HCT116 (cell line): ENCODE measurements around the gene SLAMF7. TPM values are rescaled to one million over a fixed set of nuclear protein-coding genes. Genes with fewer than 3 reads are reported as not detected.

ENCODE experiments used
- ATAC-seq: fragments of 200-7000 bp; cut with Tn5 transposase; 2 replicates; pipeline ENCODE4 v1.9.1; 2020; ENCODE audit warnings: mild to moderate bottlenecking, moderate library complexity
- BruUV-seq: library from RNA; stranded (reverse); fragments of 400-500 nt; replicated peaks from 2 replicates; lab custom pipeline; 2021; lab: Mats Ljungman, UMichigan
- CTCF ChIA-PET: fragments of 300-600 bp; sonication (Branson Sonifier 250); formaldehyde crosslinking; loops from one replicate; lab custom pipeline; 2021; ENCODE audit warnings: antibody characterized with exemption; lab: Charles Lee
- POLR2A ChIA-PET: fragments of 300-600, 350-600 bp; sonication (Branson Sonifier 250); formaldehyde crosslinking; loops from one replicate; lab custom pipeline; 2021; ENCODE audit warnings: antibody characterized with exemption; lab: Charles Lee
- RAD21 ChIA-PET, 2 experiments: fragments of 300-600 bp; sonication (Branson Sonifier 250); formaldehyde crosslinking; loops; one replicate each; lab custom pipeline; 2023; ENCODE audit warnings: low total read pairs in 2 of 2; ENCODE audit not compliant: uncharacterized antibody in 2 of 2, unreplicated experiment in 2 of 2, low non-redundant PET in 1 of 2; lab: Charles Lee
- DNase-seq: peaks from one replicate; pipeline ENCODE4 v3.0.0-alpha.2; 2010; ENCODE audit warnings: low read depth, low spot score
- H2AFZ ChIP-seq: fragments of 200-600 bp; shearing (Covaris generic), sonication (generic); 2 replicates; pipeline ENCODE4 v1.6.1; 2017; ENCODE audit warnings: low read depth, mixed run types, mixed read lengths, antibody characterized with exemption, low read length; ENCODE audit not compliant: poor library complexity, severe bottlenecking
- H3K27ac ChIP-seq: 2 replicates; pipeline ENCODE4 v1.5.1; 2012; ENCODE audit warnings: low read depth, low read length
- H3K27me3 ChIP-seq: fragments of 200-600 bp; sonication (generic); 2 replicates; pipeline ENCODE4 v1.6.1; 2016; ENCODE audit warnings: mixed run types, low read length, mixed read lengths; ENCODE audit not compliant: insufficient read depth
- H3K36me3 ChIP-seq, 2 experiments: fragments of 200-500 bp in 1 of 2; fragments of 200-600 bp in 1 of 2; sonication (Bioruptor generic) in 1 of 2; sonication (generic) in 1 of 2; 2 replicates each; pipeline versions ENCODE4 v1.5.1 to v1.6.1; 2014 to 2016; ENCODE audit warnings: low read length in 2 of 2, inconsistent platforms in 1 of 2, mixed read lengths in 1 of 2, mixed run types in 1 of 2; ENCODE audit not compliant: insufficient read depth in 2 of 2, control insufficient read depth in 1 of 2
- H3K4me1 ChIP-seq, 2 experiments: fragments of 200-600 bp in 1 of 2; sonication (generic) in 1 of 2; 2 replicates each; pipeline versions ENCODE4 v1.5.1 to v1.6.1; 2012 to 2017; ENCODE audit warnings: low read length in 2 of 2, inconsistent platforms in 1 of 2, mild to moderate bottlenecking in 1 of 2, mixed read lengths in 1 of 2, mixed run types in 1 of 2, moderate library complexity in 1 of 2; ENCODE audit not compliant: insufficient read depth in 2 of 2, control insufficient read depth in 1 of 2
- H3K4me2 ChIP-seq: fragments of 200-600 bp; sonication (generic); 2 replicates; pipeline ENCODE4 v1.6.1; 2017; ENCODE audit warnings: mixed run types, low read length, mixed read lengths
- H3K4me3 ChIP-seq, 2 experiments: fragments of 200-600 bp in 1 of 2; sonication (generic) in 1 of 2; replicated peaks in 1 of 2; 2 replicates each; pipeline ENCODE4 v1.5.1; 2011 to 2016; ENCODE audit warnings: low read length in 2 of 2, control low read depth in 1 of 2, low read depth in 1 of 2, mild to moderate bottlenecking in 1 of 2, mixed read lengths in 1 of 2, mixed run types in 1 of 2
- H3K79me2 ChIP-seq: fragments of 200-600 bp; sonication (generic); 2 replicates; pipeline ENCODE4 v1.6.1; 2017; ENCODE audit warnings: mild to moderate bottlenecking, mixed run types, low read length, moderate library complexity, mixed read lengths; ENCODE audit not compliant: insufficient read depth
- H3K9ac ChIP-seq: fragments of 200-600 bp; sonication (generic); 2 replicates; pipeline ENCODE4 v1.6.1; 2016; ENCODE audit warnings: low read length, mixed read lengths
- H3K9me2 ChIP-seq: fragments of 200-600 bp; sonication (generic), shearing (Covaris generic); 2 replicates; pipeline ENCODE4 v1.6.1; 2017; ENCODE audit warnings: mixed run types, mild to moderate bottlenecking, moderate library complexity; ENCODE audit not compliant: insufficient read depth
- H3K9me3 ChIP-seq, 2 experiments: fragments of 200-500 bp in 1 of 2; fragments of 200-600 bp in 1 of 2; sonication (Bioruptor generic) in 1 of 2; sonication (generic) in 1 of 2; 2 replicates each; pipeline ENCODE4 v1.6.1; 2014 to 2017; ENCODE audit warnings: low read length in 2 of 2, mixed read lengths in 2 of 2, inconsistent platforms in 1 of 2, low read depth in 1 of 2, mild to moderate bottlenecking in 1 of 2, mixed run types in 1 of 2, moderate library complexity in 1 of 2; ENCODE audit not compliant: control insufficient read depth in 1 of 2, insufficient read depth in 1 of 2
- H4K20me1 ChIP-seq: fragments of 200-600 bp; sonication (generic), shearing (Covaris generic); 2 replicates; pipeline ENCODE4 v1.6.1; 2017; ENCODE audit warnings: mixed run types, mild to moderate bottlenecking, moderate library complexity; ENCODE audit not compliant: insufficient read depth
- ATF3 ChIP-seq: IDR thresholded peaks from 2 replicates; pipeline ENCODE4 v1.6.1; 2012
- CBX3 ChIP-seq: IDR thresholded peaks from 2 replicates; pipeline ENCODE4 v1.6.1; 2012; ENCODE audit warnings: low read depth
- CTCF ChIP-seq, 3 experiments: fragments of 200-600 bp in 1 of 3; sonication (generic) in 1 of 3; IDR thresholded peaks in 2 of 3; conservative IDR thresholded peaks in 1 of 3; 2 replicates each; pipeline ENCODE4 v1.5.1; 2012 to 2017; ENCODE audit warnings: low read depth in 2 of 3, low read length in 2 of 3, antibody characterized with exemption in 1 of 3, borderline replicate concordance in 1 of 3, control low read depth in 1 of 3, mild to moderate bottlenecking in 1 of 3, mixed read lengths in 1 of 3, mixed run types in 1 of 3, moderate library complexity in 1 of 3; ENCODE audit not compliant: insufficient read depth in 1 of 3
- EGR1 ChIP-seq: IDR thresholded peaks from 2 replicates; pipeline ENCODE4 v1.6.1; 2012; ENCODE audit warnings: low read depth
- EZH2 ChIP-seq: fragments of 200-600 bp; sonication (generic); IDR thresholded peaks from 2 replicates; pipeline ENCODE4 v1.6.1; 2017; ENCODE audit warnings: antibody characterized with exemption, mixed run types
- EZH2phosphoT487 ChIP-seq: fragments of 200-600 bp; IDR thresholded peaks from 2 replicates; pipeline ENCODE4 v1.6.1; 2018; ENCODE audit warnings: antibody characterized with exemption, borderline replicate concordance
- JUND ChIP-seq: IDR thresholded peaks from 2 replicates; pipeline ENCODE4 v1.6.1; 2012
- MAX ChIP-seq: IDR thresholded peaks from 2 replicates; pipeline ENCODE4 v1.6.1; 2012
- POLR2A ChIP-seq: IDR thresholded peaks from 2 replicates; pipeline ENCODE4 v1.7.0; 2011; ENCODE audit warnings: borderline replicate concordance; ENCODE audit not compliant: insufficient read depth, insufficient read length; ENCODE audit errors: extremely low read depth
- POLR2AphosphoS5 ChIP-seq: IDR thresholded peaks from 2 replicates; pipeline ENCODE4 v1.6.1; 2011; ENCODE audit warnings: mild to moderate bottlenecking, low read depth, low read length, moderate library complexity
- RAD21 ChIP-seq: IDR thresholded peaks from 2 replicates; pipeline ENCODE4 v1.6.1; 2012; ENCODE audit warnings: low read depth, mild to moderate bottlenecking
- REST ChIP-seq: IDR thresholded peaks from 2 replicates; pipeline ENCODE4 v1.6.1; 2012; ENCODE audit warnings: low read depth
- SIN3A ChIP-seq: IDR thresholded peaks from 2 replicates; pipeline ENCODE4 v1.6.1; 2012; ENCODE audit warnings: low read depth
- SP1 ChIP-seq: IDR thresholded peaks from 2 replicates; pipeline ENCODE4 v1.6.1; 2012; ENCODE audit warnings: low read depth
- SRF ChIP-seq: IDR thresholded peaks from 2 replicates; pipeline ENCODE4 v1.6.1; 2012; ENCODE audit warnings: low read depth
- ZNF274 ChIP-seq: fragments of 200-500 bp; sonication (Bioruptor generic); IDR thresholded peaks from 2 replicates; pipeline ENCODE4 v1.6.1; 2014; ENCODE audit warnings: mild to moderate bottlenecking, low read depth, low read length, inconsistent platforms
- intact Hi-C: fragments of 100-400 bp; cut with micrococcal nuclease; formaldehyde crosslinking; loops from 2 replicates; pipeline ENCODE4 v1.10.0; 2022
- total RNA-seq: library from RNA; stranded (reverse); gene quantifications from one replicate; pipeline ENCODE4 v1.2.1, GENCODE V29; 2021; ENCODE audit not compliant: unreplicated experiment

The SLAMF7 gene
- total RNA-seq, 1 experiment from 2014 or later = 0.34 TPM

GRCh38 chr1:160755911-160756848 is 17.1 kb downstream of the SLAMF7 start:
- H3K9ac ChIP-seq = no peak overlapping the region
- TF ChIP-seq EZH2 (no peak), SRF (no peak), ATF3 (no peak), EGR1 (no peak), JUND (no peak), REST (no peak), CBX3 (no peak), RAD21 (no peak), POLR2A (no peak), EZH2phosphoT487 (no peak), MAX (no peak), ZNF274 (no peak), SIN3A (no peak), SP1 (no peak), CTCF (IDR thresholded peaks at IDR 0.05 in 2 of 3, conservative IDR thresholded peaks at IDR 0.05 in 1 of 3; ENCODE audit: borderline replicate concordance in 1 of 3, insufficient read depth in 1 of 3, low read depth in 2 of 3, low read length in 2 of 3) (no peak), POLR2AphosphoS5 (no peak)
- TF ChIP-seq, all 23 proteins: peak for 0
- Histone ChIP-seq H3K79me2 (no peaks in the 10 kb centered on the region), H3K27me3 (peaks cover 4% of the 10 kb centered on the region; the same call in 1 of the 2 replicates), H3K9me3 (no peaks in the 10 kb centered on the region), H3K9me2 (no peaks in the 10 kb centered on the region), H4K20me1 (no peaks in the 10 kb centered on the region), H3K36me3 (no peaks in the 10 kb centered on the region), H3K4me1 (no peaks in the 10 kb centered on the region), H3K4me3 (no peak overlapping the region), H3K4me2 (no peak overlapping the region), H3K27ac (no peak overlapping the region), H2AFZ (no peak overlapping the region)
- ChIA-PET POLR2A (no interaction called here), CTCF (interaction anchor here (1.0 kb wide), 1 partner anchor 12 kb away, joined by 4 read pairs; no protein-coding TSS in a partner anchor), RAD21 (no interaction called here)
- no TSS peak for BruUV-seq
- intact Hi-C loops = no loop called here
- DNase-seq (no peak), ATAC-seq (no peak)
